ENCODE results near the gene NUDT22. TPM values are rescaled to one million over a fixed set of nuclear protein-coding genes. Genes with fewer than 3 reads are reported as not detected.

Gene NUDT22
- total and polyA plus RNA-seq, 2 of the 8 experiments (the other 6 are each of a cell fraction or from before 2014, with no cell fraction given): 43.4 to 69.0 TPM

GRCh38 chr11:64181506-64182411 lies 44.3 kb upstream of the NUDT22 start (continued):
- TF ChIP-seq POLR2AphosphoS5 (IDR thresholded peaks at IDR 0.05; ENCODE audit: low read depth, low read length) (peak; percentile 73; the same call in 1 of the 2 replicates), SAP30 (IDR thresholded peaks at IDR 0.05; ENCODE audit: insufficient read depth, insufficient replicate concordance, low read length) (no peak), TCF12 (IDR thresholded peaks at IDR 0.05; ENCODE audit: low read depth, low read length) (0 out of 2 replicates have a peak, but pooled peaks have one; percentile 10), GTF2F1 (IDR thresholded peaks at IDR 0.05; ENCODE audit: borderline replicate concordance, low read depth, low read length) (peak; percentile 66; the same call in 1 of the 2 replicates), BRCA1 (IDR thresholded peaks at IDR 0.05; ENCODE audit: low read depth, low read length) (no peak), SRF (IDR thresholded peaks at IDR 0.05; ENCODE audit: low read depth, low read length) (no peak), SIRT6 (IDR thresholded peaks at IDR 0.05; ENCODE audit: low read length) (no peak)
- TF ChIP-seq, protein P1, sequence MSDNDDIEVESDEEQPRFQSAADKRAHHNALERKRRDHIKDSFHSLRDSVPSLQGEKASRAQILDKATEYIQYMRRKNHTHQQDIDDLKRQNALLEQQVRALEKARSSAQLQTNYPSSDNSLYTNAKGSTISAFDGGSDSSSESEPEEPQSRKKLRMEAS (IDR thresholded peaks at IDR 0.05): peak; percentile 81

Data from H1 (cell line).